ENCODE data around the gene SERF2.
"Not testable (repeated sequence)": the region's sequence is repeated elsewhere in the genome, so short reads cannot be mapped to it uniquely, and the experiment has no call there.

The SERF2 gene

GRCh38 chr15:43830691-43831275 is 38.7 kb downstream of the SERF2 start:
- DNase-seq: not testable (repeated sequence)

DNA sequence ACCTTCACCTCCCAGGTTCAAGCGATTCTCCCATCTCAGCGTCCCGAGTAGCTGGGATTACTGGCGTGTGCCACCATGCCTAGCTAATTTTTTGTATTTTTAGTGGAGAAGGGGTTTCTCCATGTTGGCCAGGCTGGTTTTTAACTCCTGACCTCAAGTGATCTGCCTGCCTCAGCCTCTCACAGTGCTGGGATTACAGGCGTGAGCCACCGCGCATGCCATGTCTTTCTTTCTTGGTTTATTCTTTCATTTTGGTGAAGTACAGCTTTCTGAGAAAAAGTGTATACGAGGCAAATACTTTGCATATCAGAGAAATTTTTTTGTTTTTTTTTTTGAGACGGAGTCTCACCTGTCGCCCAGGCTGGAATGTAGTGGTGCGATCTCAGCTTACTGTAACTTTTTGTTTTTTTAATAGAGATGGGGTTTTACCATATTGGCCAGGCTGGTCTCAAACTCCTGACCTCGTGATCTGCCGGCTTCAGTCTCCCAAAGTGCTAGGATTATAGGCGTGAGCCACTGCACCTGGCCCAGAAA is 39.5 kb downstream of the SERF2 start:
- DNase-seq: not testable (repeated sequence)

GRCh38 chr15:43832485-43832884 is 40.4 kb downstream of the SERF2 start:
- DNase-seq: not testable (repeated sequence)

DNA sequence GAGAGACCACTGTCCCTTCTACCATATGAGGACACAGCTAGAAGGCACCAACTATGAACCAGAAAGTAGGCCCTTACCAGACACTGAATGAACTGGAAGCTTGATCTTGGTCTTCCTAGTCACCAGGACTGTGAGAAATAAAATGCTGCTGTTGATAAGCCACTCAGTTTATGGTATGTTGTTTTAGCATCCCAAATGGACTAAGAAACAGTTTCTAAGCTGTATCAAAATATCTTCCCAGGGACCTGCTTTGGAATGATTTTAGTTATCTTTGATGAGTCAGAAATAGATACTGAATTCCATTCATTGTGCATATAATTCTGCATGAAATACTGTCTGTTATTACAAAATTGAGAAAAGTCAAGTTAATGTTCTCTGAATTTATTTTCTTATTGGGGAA is 53.3 kb downstream of the SERF2 start:
- no peak for DNase-seq

Data from RPMI8226 (cell line).